Measurements from ENCODE around the gene KPNB1. TPM values are rescaled to one million over a fixed set of nuclear protein-coding genes. Genes with fewer than 3 reads are reported as not detected.

Gene KPNB1
- total RNA-seq, 3 donors from 2014 or later, result 162 to 269 (median 217) TPM

DNA sequence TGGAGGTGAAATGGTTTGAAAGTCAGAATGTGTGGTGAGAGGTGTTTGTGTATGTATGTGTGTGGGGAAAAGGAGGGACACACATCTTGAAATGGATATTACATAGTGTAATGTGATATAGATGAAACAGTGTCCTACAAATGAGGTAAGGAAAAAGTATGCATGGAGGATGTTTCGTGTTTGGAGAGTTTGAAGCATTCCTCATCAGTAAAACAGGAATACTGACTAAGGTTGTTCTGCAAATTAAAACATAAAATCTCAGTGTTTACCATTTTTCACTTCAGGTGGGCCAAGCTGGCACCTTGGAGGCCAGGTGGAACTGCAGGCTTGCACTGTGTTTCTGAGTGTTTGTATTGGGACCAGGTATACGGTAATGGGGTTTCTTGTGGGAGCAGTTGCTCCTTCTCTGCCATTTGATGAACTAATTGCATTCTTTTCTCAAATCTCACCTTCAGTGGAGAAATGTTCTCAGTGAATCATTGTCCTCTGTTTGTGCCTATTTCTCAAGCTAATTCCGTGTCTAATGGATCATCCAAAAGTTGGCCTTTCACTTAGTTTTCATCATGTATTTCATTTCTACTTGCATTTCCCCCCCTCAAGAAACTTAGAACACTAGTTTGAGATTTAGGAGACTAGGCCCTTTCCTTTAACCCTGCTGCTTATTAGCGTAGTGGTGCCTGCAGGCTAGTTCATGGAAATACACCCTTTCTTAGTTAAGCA, 36.0 kb downstream of the KPNB1 start:
- Histone ChIP-seq H3K4me1 (ENCODE audit: low read depth) (no peaks in the 10 kb centered on the region), H3K36me3 (ENCODE audit: low read depth) (peaks cover 3% of the 10 kb centered on the region), H3K9me3 (no peaks in the 10 kb centered on the region), H3K4me3 (no peak overlapping the region)
- DNase-seq (no peak), ATAC-seq (no peak)
- intact Hi-C loops (cut with DNase I, micrococcal nuclease), result no loop called here
- no peak for TF ChIP-seq CTCF (IDR thresholded peaks at IDR 0.05)

GRCh38 chr17:47686276-47686635, 36.5 kb downstream of the KPNB1 start:
- no peak overlapping the region for H3K4me3 ChIP-seq
- no peak for TF ChIP-seq CTCF (IDR thresholded peaks at IDR 0.05)
- ATAC-seq (no peak), DNase-seq (no peak)
- H3K9me3 ChIP-seq, result no peaks in the 10 kb centered on the region
- intact Hi-C loops (cut with DNase I, micrococcal nuclease), result no loop called here
- H3K4me1 ChIP-seq (ENCODE audit: low read depth), result no peaks in the 10 kb centered on the region
- H3K36me3 ChIP-seq (ENCODE audit: low read depth), result no peaks in the 10 kb centered on the region

DNA sequence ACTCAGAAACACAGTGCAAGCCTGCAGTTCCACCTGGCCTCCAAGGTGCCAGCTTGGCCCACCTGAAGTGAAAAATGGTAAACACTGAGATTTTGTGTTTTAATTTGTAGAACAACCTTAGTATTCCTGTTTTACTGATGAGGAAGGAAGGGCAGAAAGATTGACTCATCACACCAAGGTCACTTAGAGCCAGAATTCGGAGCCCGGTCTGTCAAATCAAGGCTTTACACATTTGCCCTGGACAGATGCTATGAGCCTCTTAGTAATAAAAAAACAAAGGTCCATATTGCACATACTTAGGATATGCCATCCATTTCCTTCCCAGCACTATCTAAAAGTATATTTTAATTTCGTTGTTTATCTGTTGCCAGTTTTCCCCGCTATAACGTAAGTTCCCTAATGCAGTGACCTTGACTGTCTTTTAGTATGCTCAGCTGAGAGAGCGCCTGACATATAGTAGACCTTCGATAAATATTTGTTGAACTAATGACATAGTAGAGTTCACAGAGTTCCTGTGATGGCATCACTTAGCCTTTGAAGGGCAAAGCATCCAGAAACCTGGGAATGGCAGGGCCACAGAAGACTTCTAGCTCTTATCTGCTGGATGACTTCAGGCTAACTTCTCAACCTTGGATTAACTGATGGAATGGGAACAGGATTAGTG, 37.1 kb downstream of the KPNB1 start:
- Histone ChIP-seq H3K9me3 (no peaks in the 10 kb centered on the region), H3K4me3 (no peak overlapping the region), H3K36me3 (ENCODE audit: low read depth) (no peaks in the 10 kb centered on the region), H3K4me1 (ENCODE audit: low read depth) (no peaks in the 10 kb centered on the region)
- intact Hi-C loops (cut with DNase I, micrococcal nuclease), result no loop called here
- DNase-seq (no peak), ATAC-seq (no peak)
- no peak for TF ChIP-seq CTCF (IDR thresholded peaks at IDR 0.05)

- H3K36me3 ChIP-seq (ENCODE audit: low read depth), result no peaks in the 10 kb centered on the region
- H3K9me3 ChIP-seq, result no peaks in the 10 kb centered on the region
- no peak for ATAC-seq
- no peak overlapping the region for H3K4me3 ChIP-seq
- no peaks in the 10 kb centered on the region for H3K4me1 ChIP-seq (ENCODE audit: low read depth)
- TF ChIP-seq CTCF (IDR thresholded peaks at IDR 0.05), result no peak
- intact Hi-C loops (cut with DNase I, micrococcal nuclease), result no loop called here
- DNase-seq, result no peak
Measured at GRCh38 chr17:47687328-47687690, 37.6 kb downstream of the KPNB1 start.

DNA sequence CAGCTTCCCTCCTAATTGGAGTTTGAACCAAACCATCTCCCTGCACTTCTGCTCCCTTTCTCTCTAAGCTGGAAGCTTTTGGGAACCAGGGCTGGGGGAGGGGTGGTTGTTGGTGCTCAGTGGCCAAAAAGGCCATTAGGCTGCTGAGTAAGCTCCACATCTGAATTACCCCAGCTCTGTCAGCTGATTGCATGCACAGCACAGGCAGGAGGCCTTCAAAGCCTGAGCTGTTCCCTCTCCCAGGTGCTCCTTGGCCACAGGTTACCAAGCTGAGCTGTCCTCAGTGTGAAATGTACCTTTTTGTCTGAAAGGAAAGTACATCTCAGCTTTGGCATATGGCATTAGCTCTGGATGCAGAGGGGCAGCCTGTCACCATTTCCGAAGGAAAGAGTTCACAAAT, 38.0 kb downstream of the KPNB1 start:
- DNase-seq (peak in 1 of 3 donors; percentile 20), ATAC-seq (peak; percentile 36)
- TF ChIP-seq CTCF (IDR thresholded peaks at IDR 0.05), result no peak
- Histone ChIP-seq H3K36me3 (ENCODE audit: low read depth) (no peaks in the 10 kb centered on the region), H3K4me3 (no peak overlapping the region), H3K9me3 (no peaks in the 10 kb centered on the region), H3K4me1 (ENCODE audit: low read depth) (peaks cover 2% of the 10 kb centered on the region)
- intact Hi-C loops (cut with DNase I, micrococcal nuclease), result no loop called here

All from mucosa of descending colon (tissue), 3 donors.